Measurements from ENCODE around the gene KLHL36. TPM values are rescaled to one million over a fixed set of nuclear protein-coding genes. Genes with fewer than 3 reads are reported as not detected.

KLHL36 gene
- total RNA-seq, 4 donors from 2014 or later, result 49.0 to 73.0 (median 65.8) TPM

- DNase-seq (ENCODE audit: low spot score in 2 of 2), result no peak
- TF ChIP-seq CTCF (IDR thresholded peaks at IDR 0.05) (no peak), POLR2A (IDR thresholded peaks at IDR 0.05) (no peak)
- no peak overlapping the region for H3K4me3 ChIP-seq (ENCODE audit: low read depth, poor library complexity, severe bottlenecking)
- WGBS, 2 donors, result 89 to 96% methylated on average over 41 to 50 of the region's 51 CpGs
- intact Hi-C loops (cut with DNase I; ENCODE audit: low total_unique reads), result no loop called here
Measured at GRCh38 chr16:84661418-84662060, 13.2 kb downstream of the KLHL36 start.

GRCh38 chr16:84662471-84662870 lies 14.2 kb downstream of the KLHL36 start:
- intact Hi-C loops (cut with DNase I; ENCODE audit: low total_unique reads), result no loop called here
- WGBS, 2 donors, result 92 to 93% methylated on average over 9 of the region's 9 CpGs
- no peak for DNase-seq (ENCODE audit: low spot score in 2 of 2)
- TF ChIP-seq CTCF (IDR thresholded peaks at IDR 0.05) (no peak), POLR2A (IDR thresholded peaks at IDR 0.05) (no peak)
- H3K4me3 ChIP-seq (ENCODE audit: low read depth, poor library complexity, severe bottlenecking), result no peak overlapping the region

- DNase-seq (ENCODE audit: low spot score in 2 of 2), result no peak
- no peak overlapping the region for H3K4me3 ChIP-seq (ENCODE audit: low read depth, poor library complexity, severe bottlenecking)
- intact Hi-C loops (cut with DNase I; ENCODE audit: low total_unique reads), result no loop called here
- TF ChIP-seq CTCF (IDR thresholded peaks at IDR 0.05), result no peak
- no peak for TF ChIP-seq POLR2A (IDR thresholded peaks at IDR 0.05)
- WGBS, 2 donors, result 73 to 74% methylated on average over 9 of the region's 9 CpGs
Measured at GRCh38 chr16:84663433-84664101, 15.3 kb downstream of the KLHL36 start.

GRCh38 chr16:84665359-84665758 lies 17.0 kb downstream of the KLHL36 start:
- H3K4me3 ChIP-seq (ENCODE audit: low read depth, poor library complexity, severe bottlenecking), result no peak overlapping the region
- intact Hi-C loops (cut with DNase I; ENCODE audit: low total_unique reads), result no loop called here
- DNase-seq (ENCODE audit: low spot score in 2 of 2), result no peak
- 90 to 95% methylated on average over 2 of the region's 2 CpGs for WGBS, 2 donors
- TF ChIP-seq CTCF (IDR thresholded peaks at IDR 0.05), result no peak
- no peak for TF ChIP-seq POLR2A (IDR thresholded peaks at IDR 0.05)

- intact Hi-C loops (cut with DNase I; ENCODE audit: low total_unique reads), result no loop called here
- WGBS, 2 donors, result 92 to 95% methylated on average over 6 to 7 of the region's 7 CpGs
Measured at GRCh38 chr16:84665843-84666242, 17.5 kb downstream of the KLHL36 start.

More at GRCh38 chr16:84665843-84666242, 17.5 kb downstream of the KLHL36 start:
- H3K4me3 ChIP-seq (ENCODE audit: low read depth, poor library complexity, severe bottlenecking), result no peak overlapping the region
- DNase-seq (ENCODE audit: low spot score in 2 of 2), result no peak
- TF ChIP-seq POLR2A (IDR thresholded peaks at IDR 0.05) (no peak), CTCF (IDR thresholded peaks at IDR 0.05) (no peak)

All from lower leg skin (tissue), 4 donors.